ENCODE results near the gene AP4E1.
A peak's percentile ranks its signal among the peaks of the same experiment; 100 is the strongest.
"Not testable (repeated sequence)": the region's sequence is repeated elsewhere in the genome, so short reads cannot be mapped to it uniquely, and the experiment has no call there.

The AP4E1 gene

GRCh38 chr15:50890751-50891150 lies 17.7 kb upstream of the AP4E1 start:
- DNase-seq, result no peak

DNA sequence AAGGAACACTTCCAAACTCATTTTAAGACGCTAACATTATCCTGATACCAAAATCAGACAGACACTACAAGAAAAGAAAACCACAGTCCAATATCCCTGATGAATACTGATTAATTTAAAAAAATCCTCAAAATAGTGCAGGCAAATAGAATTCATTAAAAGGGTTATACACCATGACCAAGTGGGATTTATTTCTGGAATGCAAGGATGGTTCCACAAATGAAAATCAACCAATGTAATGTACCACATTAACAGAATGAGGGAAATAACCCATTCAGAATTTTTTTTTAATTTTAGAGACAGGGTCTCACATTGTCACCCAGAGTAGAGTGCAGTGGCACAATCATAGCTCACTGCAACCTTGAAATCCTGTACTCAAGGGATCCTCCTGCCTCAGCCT lies 17.3 kb upstream of the AP4E1 start:
- DNase-seq, result no peak

GRCh38 chr15:50893976-50894375 lies 14.5 kb upstream of the AP4E1 start:
- no peak for DNase-seq

DNA sequence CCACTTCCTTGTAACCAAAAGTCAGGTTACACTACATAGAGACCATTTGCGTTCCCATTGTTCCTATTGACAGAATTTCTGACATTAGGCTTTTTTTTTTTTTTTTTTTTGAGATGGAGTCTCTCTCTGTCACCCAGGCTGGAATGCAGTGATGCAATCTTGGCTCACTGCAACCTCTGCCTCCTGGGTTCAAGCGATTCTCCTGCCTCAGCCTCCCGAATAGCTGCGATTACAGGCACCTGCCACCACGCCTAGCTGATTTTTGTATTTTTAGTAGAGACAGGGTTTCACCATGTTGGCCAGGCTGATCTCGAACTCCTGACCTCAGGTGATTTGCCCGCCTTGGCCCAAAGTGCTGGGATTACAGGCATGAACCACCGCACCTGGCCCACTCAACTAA lies 7.1 kb upstream of the AP4E1 start:
- DNase-seq, result not testable (repeated sequence)

GRCh38 chr15:50904211-50904610 lies 4.3 kb upstream of the AP4E1 start:
- no peak for DNase-seq

GRCh38 chr15:50905055-50905454 lies 3.4 kb upstream of the AP4E1 start:
- no peak for DNase-seq

GRCh38 chr15:50906954-50907600 lies 1.4 kb upstream of the AP4E1 start:
- DNase-seq, result peak; percentile 86

DNA sequence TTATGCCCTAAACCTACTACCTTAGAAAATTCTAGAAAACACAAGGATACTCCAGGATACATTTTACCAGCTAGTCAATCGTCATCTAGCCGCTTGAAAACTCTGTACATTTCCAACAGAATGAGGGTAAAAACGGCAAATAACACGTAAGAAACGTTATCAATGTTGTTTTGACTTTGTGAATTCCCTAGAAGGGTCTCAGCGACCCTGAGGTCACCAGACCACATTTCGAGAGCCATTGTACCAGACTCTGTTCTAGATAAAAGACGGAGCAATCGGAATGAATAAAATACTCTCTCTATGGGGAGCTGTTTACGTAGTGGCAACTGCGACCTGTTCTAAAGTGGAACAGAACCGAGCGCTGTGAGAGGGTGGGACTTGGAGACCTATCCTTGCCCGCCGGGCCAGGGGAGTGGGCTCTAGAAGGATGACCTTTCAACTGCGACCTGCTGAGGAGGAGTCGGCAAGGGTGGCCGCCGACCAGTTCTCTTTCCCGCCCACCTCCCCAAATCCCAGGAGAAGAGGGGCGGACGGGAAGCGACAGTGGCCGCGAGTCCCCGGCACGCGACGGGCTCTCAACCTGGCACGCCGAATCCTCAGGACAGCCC lies 778 bp upstream of the AP4E1 start:
- DNase-seq, result no peak

GRCh38 chr15:50909010-50909317 lies 481 bp downstream of the AP4E1 start:
- DNase-seq, result no peak

DNA sequence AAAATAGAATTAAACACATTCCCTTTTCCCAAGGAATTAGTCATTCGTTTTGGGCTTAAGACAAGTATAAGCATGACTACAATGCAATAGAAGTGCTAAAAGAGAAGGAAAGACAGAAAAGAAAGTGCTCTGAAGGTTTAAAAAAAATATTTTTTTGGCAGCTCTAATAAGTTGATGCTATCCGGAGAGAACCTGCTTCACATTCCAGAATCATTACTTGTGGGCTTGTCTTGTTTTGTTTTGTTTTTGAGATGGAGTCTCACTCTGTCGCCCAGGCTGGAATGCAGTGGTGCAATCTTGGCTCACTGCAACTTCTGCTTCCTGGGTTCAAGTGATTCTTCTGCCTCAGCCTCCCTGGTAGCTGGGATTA lies 1.9 kb downstream of the AP4E1 start:
- DNase-seq, result not testable (repeated sequence)

GRCh38 chr15:50911001-50911400 lies 2.5 kb downstream of the AP4E1 start:
- DNase-seq, result no peak

GRCh38 chr15:50911621-50912020 lies 3.1 kb downstream of the AP4E1 start:
- no peak for DNase-seq

DNA sequence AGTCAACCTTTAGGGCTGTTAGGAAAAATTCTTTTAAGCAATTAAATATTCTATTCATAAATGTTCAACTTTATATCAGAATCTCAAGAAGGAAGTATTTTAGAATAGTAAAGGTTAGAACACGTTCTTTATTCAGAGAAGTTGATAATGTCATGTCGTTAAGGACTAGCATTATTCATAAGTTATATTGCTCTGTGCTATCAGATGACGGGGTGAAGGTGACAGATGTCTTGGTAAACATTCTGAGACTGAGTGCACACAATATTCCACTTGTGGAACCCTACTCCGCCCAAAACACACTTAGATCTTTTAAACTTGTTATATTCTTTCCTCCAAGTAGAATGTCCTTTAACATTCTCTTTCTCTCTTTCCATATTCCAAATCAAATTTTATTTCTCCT lies 7.9 kb downstream of the AP4E1 start:
- no peak for DNase-seq

DNA sequence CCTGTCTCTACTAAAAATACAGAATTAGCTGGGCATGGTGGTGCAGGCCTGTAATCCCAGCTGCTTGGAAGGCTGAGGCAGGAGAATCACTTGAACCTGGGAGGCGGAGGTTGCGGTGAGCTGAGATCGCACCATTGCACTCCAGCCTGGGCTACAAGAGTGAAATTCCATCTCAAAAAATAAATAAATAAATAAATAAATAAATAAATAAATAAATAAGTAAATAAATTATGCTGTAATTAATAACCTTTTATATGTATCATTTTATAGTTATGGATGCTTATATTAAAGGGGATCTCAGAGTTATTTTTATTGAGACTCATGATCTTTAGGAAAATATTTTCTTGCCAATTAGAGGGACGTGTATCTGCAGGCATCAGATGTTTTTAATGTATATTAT lies 10.9 kb downstream of the AP4E1 start:
- not testable (repeated sequence) for DNase-seq

GRCh38 chr15:50925281-50925680 lies 16.8 kb downstream of the AP4E1 start:
- no peak for DNase-seq

DNA sequence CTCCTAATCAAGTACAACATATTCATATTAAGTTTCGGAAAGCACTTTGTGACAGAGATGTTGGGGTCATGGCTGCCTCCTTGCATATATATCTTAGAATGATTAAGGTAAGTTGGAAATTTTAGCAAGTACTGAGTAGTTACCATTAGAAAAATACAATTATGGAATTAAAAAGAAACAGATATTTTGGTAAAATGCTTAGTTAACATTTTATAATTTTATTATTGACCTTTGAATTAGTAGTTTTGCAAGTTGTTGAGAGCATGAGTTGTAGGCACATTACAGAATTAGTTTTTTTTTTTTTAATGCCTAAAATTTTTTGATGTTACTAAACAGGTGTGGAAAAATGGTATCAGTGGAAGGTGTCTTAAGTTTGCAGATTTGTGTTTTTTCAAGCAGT lies 20.6 kb downstream of the AP4E1 start:
- no peak for DNase-seq

GRCh38 chr15:50930792-50931191 lies 22.3 kb downstream of the AP4E1 start:
- DNase-seq, result no peak

GRCh38 chr15:50933341-50933740 lies 24.9 kb downstream of the AP4E1 start:
- no peak for DNase-seq

DNA sequence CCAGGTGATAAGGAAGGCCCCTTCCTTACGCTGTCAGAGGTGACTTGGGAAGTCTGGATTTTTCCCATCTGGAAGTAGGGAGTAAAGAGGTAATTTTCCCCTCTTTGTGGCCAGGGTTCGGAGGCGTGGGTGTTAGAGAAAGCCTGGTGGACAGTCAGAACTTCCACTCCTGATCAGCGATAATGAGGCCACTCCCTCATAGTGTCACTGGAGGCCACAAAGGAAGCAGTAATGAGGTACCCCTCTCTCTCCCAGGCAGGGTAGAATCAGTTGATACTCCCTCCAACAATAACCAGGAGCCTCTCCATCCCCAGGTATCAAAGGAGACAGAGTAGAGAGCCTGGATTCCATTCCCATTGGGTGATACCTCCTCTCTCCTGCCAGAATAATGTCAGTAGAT lies 30.0 kb downstream of the AP4E1 start:
- DNase-seq, result no peak

- no peak for DNase-seq
Measured at GRCh38 chr15:50939911-50940310, 31.4 kb downstream of the AP4E1 start.

- no peak for DNase-seq
Measured at GRCh38 chr15:50940506-50940905, 32.0 kb downstream of the AP4E1 start.

DNA sequence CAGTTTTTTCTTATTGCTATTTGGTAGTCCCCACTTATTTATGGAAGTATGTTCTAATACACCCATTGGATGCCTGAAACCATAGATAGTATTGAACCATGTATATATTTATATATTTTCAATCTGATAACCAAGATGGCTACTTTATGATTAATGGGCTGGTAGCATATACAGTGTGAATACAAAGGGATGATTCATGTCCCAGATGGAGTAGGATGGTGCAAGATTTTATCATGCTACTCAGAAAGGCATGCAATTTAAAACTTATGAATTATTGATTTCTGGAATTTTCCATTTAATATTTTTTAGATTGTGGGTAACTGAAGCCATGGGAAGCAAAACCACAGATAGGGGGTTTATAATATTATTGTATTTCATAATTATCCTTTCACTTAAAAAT lies 35.2 kb downstream of the AP4E1 start:
- DNase-seq, result no peak

DNA sequence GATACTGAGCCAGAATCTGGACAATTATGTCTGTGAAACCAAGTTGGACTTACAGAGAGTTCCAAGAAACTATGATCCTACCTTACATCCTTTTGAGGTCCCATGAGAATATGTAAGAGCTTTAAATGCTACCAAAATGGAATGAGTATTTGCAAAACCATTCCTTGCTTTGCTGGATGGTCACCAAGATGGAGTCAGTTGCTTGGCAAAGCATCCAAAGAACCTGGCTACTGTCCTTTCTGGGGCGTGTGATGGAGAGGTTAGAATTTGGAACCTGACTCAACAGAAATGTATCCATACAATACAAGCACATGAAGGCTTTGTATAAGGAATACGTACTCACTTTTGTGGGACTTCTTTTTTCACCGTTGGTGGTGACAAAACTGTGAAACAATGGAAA lies 36.2 kb downstream of the AP4E1 start:
- no peak for DNase-seq

DNA sequence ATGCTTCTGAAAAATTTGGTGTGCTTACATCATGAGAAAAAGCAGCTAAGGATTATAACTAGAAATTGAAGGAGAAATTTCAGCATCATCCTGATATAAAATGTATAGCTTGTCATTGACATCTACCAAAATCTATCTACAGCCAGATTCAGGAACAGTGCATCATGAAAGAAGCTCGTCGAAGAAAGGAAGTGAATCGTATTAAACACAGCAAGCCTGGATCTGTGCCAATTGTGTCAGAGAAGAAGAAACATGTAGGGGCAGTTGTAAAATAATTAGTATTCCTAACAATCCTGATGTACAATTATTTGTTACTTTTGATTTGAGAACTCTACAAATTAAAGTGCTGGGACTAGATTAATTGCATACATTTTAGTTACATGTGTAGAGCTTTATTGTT lies 37.2 kb downstream of the AP4E1 start:
- no peak for DNase-seq

DNA sequence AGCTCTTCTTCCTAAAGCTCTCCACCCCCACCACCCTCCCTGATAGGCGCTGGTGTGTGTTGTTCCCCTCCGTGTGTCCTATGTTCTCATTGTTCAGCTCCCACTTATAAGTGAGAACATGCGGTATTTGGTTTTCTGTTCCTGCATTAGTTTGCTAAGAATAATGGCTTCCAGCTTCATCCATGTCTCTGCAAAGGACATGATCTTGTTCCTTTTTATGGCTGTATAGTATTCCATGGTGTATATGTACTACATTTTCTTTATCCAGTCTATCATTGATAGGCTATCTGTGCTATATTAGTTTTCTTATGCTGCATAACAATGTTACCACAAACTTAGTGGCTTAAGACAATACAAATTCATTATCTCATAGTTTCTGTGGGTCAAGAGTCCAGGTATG lies 42.3 kb downstream of the AP4E1 start:
- DNase-seq, result not testable (repeated sequence)
